ENCODE data around the gene ARL15.

DNA sequence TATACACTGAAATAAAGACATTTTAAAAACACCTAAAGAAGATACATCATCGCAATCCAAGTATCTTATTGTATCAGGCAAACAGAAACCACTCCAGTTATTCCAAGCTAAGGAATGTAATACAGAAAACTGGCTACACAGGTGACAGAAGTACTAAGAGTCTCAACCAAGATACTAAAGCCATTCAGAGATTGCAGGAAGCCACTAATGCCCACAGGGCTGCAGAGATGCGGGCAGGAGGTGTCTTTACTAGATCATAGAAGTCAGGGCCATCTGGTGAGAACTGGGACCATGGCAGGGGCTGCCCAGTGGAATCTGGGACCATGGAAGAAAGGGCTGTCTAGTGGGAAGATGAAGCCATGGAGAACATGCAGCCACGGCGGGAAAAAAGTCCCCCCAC, 384.3 kb downstream of the ARL15 start:
- TF ChIP-seq, protein P1, sequence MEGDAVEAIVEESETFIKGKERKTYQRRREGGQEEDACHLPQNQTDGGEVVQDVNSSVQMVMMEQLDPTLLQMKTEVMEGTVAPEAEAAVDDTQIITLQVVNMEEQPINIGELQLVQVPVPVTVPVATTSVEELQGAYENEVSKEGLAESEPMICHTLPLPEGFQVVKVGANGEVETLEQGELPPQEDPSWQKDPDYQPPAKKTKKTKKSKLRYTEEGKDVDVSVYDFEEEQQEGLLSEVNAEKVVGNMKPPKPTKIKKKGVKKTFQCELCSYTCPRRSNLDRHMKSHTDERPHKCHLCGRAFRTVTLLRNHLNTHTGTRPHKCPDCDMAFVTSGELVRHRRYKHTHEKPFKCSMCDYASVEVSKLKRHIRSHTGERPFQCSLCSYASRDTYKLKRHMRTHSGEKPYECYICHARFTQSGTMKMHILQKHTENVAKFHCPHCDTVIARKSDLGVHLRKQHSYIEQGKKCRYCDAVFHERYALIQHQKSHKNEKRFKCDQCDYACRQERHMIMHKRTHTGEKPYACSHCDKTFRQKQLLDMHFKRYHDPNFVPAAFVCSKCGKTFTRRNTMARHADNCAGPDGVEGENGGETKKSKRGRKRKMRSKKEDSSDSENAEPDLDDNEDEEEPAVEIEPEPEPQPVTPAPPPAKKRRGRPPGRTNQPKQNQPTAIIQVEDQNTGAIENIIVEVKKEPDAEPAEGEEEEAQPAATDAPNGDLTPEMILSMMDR (conservative IDR thresholded peaks at IDR 0.05; ENCODE audit: low read depth, low read length), result no peak
- TF ChIP-seq POLR2A (IDR thresholded peaks at IDR 0.05; ENCODE audit: low read depth, low read length), result no peak
- no peak for TF ChIP-seq CEBPB (IDR thresholded peaks at IDR 0.05; ENCODE audit: low read depth, low read length)
- TF ChIP-seq RCOR1 (IDR thresholded peaks at IDR 0.05; ENCODE audit: insufficient replicate concordance, low read length), result no peak
- no peak for TF ChIP-seq RFX5 (IDR thresholded peaks at IDR 0.05; ENCODE audit: low read depth, low read length)
